K562 (cell line): ENCODE results near the gene FBXW8. TPM values are rescaled to one million over a fixed set of nuclear protein-coding genes. Genes with fewer than 3 reads are reported as not detected.

Source experiments
- ATAC-seq: fragments of 200-7000 bp; cut with Tn5 transposase; 3 replicates; pipeline ENCODE4 v1.9.1; 2020; ENCODE audit warnings: moderate library complexity
- BruUV-seq: library from RNA; stranded (reverse); fragments of 400-500 nt; replicated peaks from 2 replicates; lab custom pipeline; 2021; lab: Mats Ljungman, UMichigan
- CTCF ChIA-PET: fragments of 300-600 bp; formaldehyde crosslinking; extraction: SDS; loops from one replicate; lab custom pipeline; 2021; ENCODE audit warnings: low intra/inter-chr PET ratio; lab: Yijun Ruan, JAX
- POLR2A ChIA-PET: fragments of 300-600, 350-650 bp; sonication (Branson Sonifier 250); formaldehyde crosslinking; extraction: SDS; loops from one replicate; lab custom pipeline; 2021; ENCODE audit warnings: antibody characterized with exemption, inconsistent platforms; lab: Yijun Ruan, JAX
- DNase-seq, 4 experiments: peaks; one replicate each; pipeline versions ENCODE4 v3.0.0 to v3.0.0-alpha.2; 2011 to 2018; ENCODE audit warnings: low spot score in 3 of 4, mixed read lengths in 3 of 4; ENCODE audit errors: extremely low read depth in 1 of 4
- FAIRE-seq: peaks from 2 replicates; lab custom pipeline; 2011; peaks lifted over from hg19 to GRCh38; lab: Jason Lieb, UNC
- H2AFZ ChIP-seq: 2 replicates; pipeline ENCODE4 v1.6.0; 2011; ENCODE audit warnings: low read depth, low read length, control low read depth, inconsistent platforms
- H3K27ac ChIP-seq: fragments of 200-600 bp; 3 replicates; pipeline ENCODE4 v1.8.0; 2011; ENCODE audit warnings: low read depth, mild to moderate bottlenecking, control low read depth, inconsistent platforms, low read length, moderate library complexity, mixed read lengths; ENCODE audit errors: extremely low read depth
- H3K27me3 ChIP-seq, 2 experiments: fragments of 300-600 bp in 1 of 2; 2 replicates in 1 of 2; 3 replicates in 1 of 2; pipeline versions ENCODE4 v1.6.0 to v1.8.0; 2011; ENCODE audit warnings: inconsistent platforms in 2 of 2, low read length in 2 of 2, mild to moderate bottlenecking in 1 of 2, mixed read lengths in 1 of 2, moderate library complexity in 1 of 2; ENCODE audit not compliant: control insufficient read depth in 2 of 2, insufficient read depth in 2 of 2
- H3K36me3 ChIP-seq: fragments of 300-600 bp; 3 replicates; pipeline ENCODE4 v1.8.0; 2011; ENCODE audit warnings: mild to moderate bottlenecking, low read length, inconsistent platforms; ENCODE audit not compliant: control insufficient read depth, insufficient read depth
- H3K4me1 ChIP-seq, 2 experiments: fragments of 200-600 bp in 1 of 2; replicated peaks in 1 of 2; 2 replicates in 1 of 2; 3 replicates in 1 of 2; pipeline versions ENCODE4 v1.5.1 to v1.8.0; 2011; ENCODE audit warnings: inconsistent platforms in 2 of 2, low read length in 2 of 2, mild to moderate bottlenecking in 1 of 2, mixed read lengths in 1 of 2, moderate library complexity in 1 of 2; ENCODE audit not compliant: control insufficient read depth in 2 of 2, insufficient read depth in 2 of 2
- H3K4me2 ChIP-seq: 2 replicates; pipeline ENCODE4 v1.6.1; 2011; ENCODE audit warnings: low read length, control low read depth, inconsistent platforms, mixed read lengths; ENCODE audit not compliant: insufficient read depth
- H3K4me3 ChIP-seq: fragments of 200-600 bp; sonication (generic), shearing (Covaris generic); 2 replicates; pipeline ENCODE4 v1.5.1; 2016; ENCODE audit warnings: control low read depth, inconsistent platforms
- H3K79me2 ChIP-seq: fragments of 200-600 bp; 3 replicates; pipeline ENCODE4 v1.8.0; 2011; ENCODE audit warnings: low read length, inconsistent platforms; ENCODE audit not compliant: control insufficient read depth, insufficient read depth
- H3K9ac ChIP-seq, 2 experiments: 2 replicates each; pipeline versions ENCODE4 v1.6.0 to v1.6.1; 2011; ENCODE audit warnings: low read depth in 2 of 2, low read length in 2 of 2, control low read depth in 1 of 2, inconsistent platforms in 1 of 2, mild to moderate bottlenecking in 1 of 2, mixed read lengths in 1 of 2; ENCODE audit not compliant: insufficient read depth in 1 of 2
- H3K9me1 ChIP-seq: one replicate; pipeline ENCODE4 v1.6.0; 2011; ENCODE audit warnings: inconsistent platforms, mild to moderate bottlenecking, low read length, moderate library complexity; ENCODE audit not compliant: control insufficient read depth, insufficient read depth
- H3K9me3 ChIP-seq: replicated peaks from 2 replicates; pipeline ENCODE4 v1.5.1; 2011; ENCODE audit warnings: low read depth, low read length, inconsistent platforms; ENCODE audit not compliant: control insufficient read depth, insufficient read depth
- H4K20me1 ChIP-seq: replicated peaks from 2 replicates; pipeline ENCODE4 v1.6.1; 2011; ENCODE audit warnings: low read length, inconsistent platforms, mixed read lengths; ENCODE audit not compliant: control insufficient read depth, insufficient read depth
- ARNT ChIP-seq, 2 experiments: fragments of 450-650 bp; IDR thresholded peaks; 2 replicates each; pipeline ENCODE4 v1.6.1; 2016; ENCODE audit warnings: mild to moderate bottlenecking in 1 of 2
- BCL6 ChIP-seq: fragments of 250-450 bp; sonication (Bioruptor Pico); IDR thresholded peaks from 2 replicates; pipeline ENCODE4 v1.4.0; 2020
- C11orf30 ChIP-seq: fragments of 450-650 bp; IDR thresholded peaks from 2 replicates; pipeline ENCODE4 v1.6.1; 2016; ENCODE audit warnings: low read depth, mild to moderate bottlenecking
- CREM ChIP-seq: IDR thresholded peaks from 2 replicates; pipeline ENCODE4 v1.6.1; 2014; ENCODE audit warnings: antibody characterized with exemption, low read depth
- E4F1 ChIP-seq: fragments of 250-450 bp; sonication (Bioruptor Pico); IDR thresholded peaks from 2 replicates; pipeline ENCODE4 v1.5.0; 2021; ENCODE audit warnings: mild to moderate bottlenecking, borderline replicate concordance
- HCFC1 ChIP-seq: IDR thresholded peaks from 2 replicates; pipeline ENCODE4 v1.6.1; 2012; ENCODE audit warnings: low read depth, low read length, improper control_type of control experiment
- MYC ChIP-seq, 2 experiments: fragments of 250-450 bp in 1 of 2; sonication (Bioruptor Pico) in 1 of 2; IDR thresholded peaks; 2 replicates each; pipeline versions ENCODE4 v1.5.1 to v1.6.1; 2012 to 2021; ENCODE audit warnings: low read depth in 2 of 2, borderline replicate concordance in 1 of 2, improper control_type of control experiment in 1 of 2, low read length in 1 of 2, mild to moderate bottlenecking in 1 of 2, moderate library complexity in 1 of 2
- NFE2 ChIP-seq: IDR thresholded peaks from 2 replicates; pipeline ENCODE4 v1.6.1; 2014; ENCODE audit warnings: antibody characterized with exemption, low read depth
- NR2C1 ChIP-seq, 2 experiments: fragments of 450-650 bp; IDR thresholded peaks; 2 replicates each; pipeline ENCODE4 v1.6.1; 2017; ENCODE audit warnings: mild to moderate bottlenecking in 2 of 2, antibody characterized with exemption in 1 of 2, inconsistent platforms in 1 of 2, missing compliant biosample characterization in 1 of 2, missing genetic modification characterization in 1 of 2
- PHF21A ChIP-seq: fragments of 450-650 bp; IDR thresholded peaks from 2 replicates; pipeline ENCODE4 v1.6.1; 2017; ENCODE audit warnings: low read depth, borderline replicate concordance
- TFE3 ChIP-seq: fragments of 450-650 bp; formaldehyde crosslinking; IDR thresholded peaks from 2 replicates; pipeline ENCODE4 v1.4.0; 2020; ENCODE audit warnings: mild to moderate bottlenecking, mixed read lengths
- USF1 ChIP-seq: sonication (generic); formaldehyde crosslinking; IDR thresholded peaks from 2 replicates; pipeline ENCODE4 v1.9.0; 2022; ENCODE audit warnings: mild to moderate bottlenecking, missing genetic modification reagents
- ZNF143 ChIP-seq: sonication (generic); formaldehyde crosslinking; IDR thresholded peaks from 2 replicates; pipeline ENCODE4 v1.9.0; 2022; ENCODE audit warnings: mild to moderate bottlenecking, missing genetic modification reagents
- ZNF232 ChIP-seq: sonication (generic); formaldehyde crosslinking; IDR thresholded peaks from 2 replicates; pipeline ENCODE4 v1.8.0; 2022; ENCODE audit warnings: mild to moderate bottlenecking, missing genetic modification reagents
- ZNF263 ChIP-seq: sonication (generic); formaldehyde crosslinking; IDR thresholded peaks from 2 replicates; pipeline ENCODE4 v1.8.0; 2022; ENCODE audit warnings: mild to moderate bottlenecking, missing genetic modification reagents, borderline replicate concordance
- ZNF3 ChIP-seq: fragments of 250-450 bp; sonication (Bioruptor Pico); IDR thresholded peaks from 2 replicates; pipeline ENCODE4 v1.5.0; 2021; ENCODE audit warnings: mild to moderate bottlenecking, moderate library complexity
- ZNF316 ChIP-seq: fragments of 450-650 bp; IDR thresholded peaks from 2 replicates; pipeline ENCODE4 v1.6.1; 2016
- WGBS: fragments of 100-300 bp; shearing (Covaris generic); methylation state at CpG from one replicate; pipeline ENCODE4 v1.1.6; 2016; ENCODE audit warnings: low coverage, mixed read lengths; ENCODE audit not compliant: insufficient coverage; ENCODE audit errors: missing lambda C conversion rate; 5-methylcytosine and 5-hydroxymethylcytosine counted together
- in situ Hi-C: fragments of 300-500 bp; cut with MboI; formaldehyde crosslinking; loops from 4 replicates; pipeline ENCODE4 v1.15.0; 2018; ENCODE audit warnings: inconsistent platforms, mixed read lengths
- intact Hi-C: fragments of 100-400 bp; cut with micrococcal nuclease; formaldehyde crosslinking; loops from 2 replicates; pipeline ENCODE4 v1.14.2; 2022
- polyA plus RNA-seq, 8 experiments: library from polyadenylated mRNA; depleted of rRNA in 4 of 8; stranded (reverse) in 5 of 8; unstranded in 3 of 8; fragments of >200 nt; fragmentation: Nextera tagmentation in 2 of 8; fragmentation: Illumina TruSeq in 1 of 8; extraction: Ambion mirVana in 2 of 8; extraction: Trizol in 1 of 8; gene quantifications; 2 replicates each; pipeline versions ENCODE4 v1.2.1 to v1.2.3, GENCODE V29; 2011 to 2014; ENCODE audit warnings: inconsistent platforms in 1 of 8, missing spikeins in 1 of 8
- total RNA-seq, 7 experiments: library from RNA; depleted of rRNA in 6 of 7; stranded (reverse); fragments of >200 nt in 6 of 7; fragmentation: Illumina TruSeq in 2 of 7; extraction: Trizol in 2 of 7; gene quantifications; 2 replicates each; pipeline versions ENCODE4 v1.2.1 to v1.2.3, GENCODE V29; 2011 to 2021; ENCODE audit warnings: low replicate concordance in 1 of 7

FBXW8 gene
- total and polyA plus RNA-seq, 9 of the 15 experiments (the other 6 are each of a cell fraction or from before 2014, with no cell fraction given) = 0.58 to 8.3 (median 4.4) TPM

- peak overlapping the region; percentile 57 for H3K4me2 ChIP-seq
- H4K20me1 ChIP-seq = no peaks in the 10 kb centered on the region
- peak in 1 of 4 experiments; percentile 45 for DNase-seq
- CTCF ChIA-PET = no interaction called here
- no peaks in the 10 kb centered on the region for H3K9me1 ChIP-seq
- in situ Hi-C loops = no loop called here
- intact Hi-C loops = no loop called here
- POLR2A ChIA-PET = interaction anchor here (0.6 to 1.4 kb wide), 6 partner anchors 11 to 219 kb away, joined by 3 to 7 read pairs (median 3); no protein-coding TSS in a partner anchor
- H3K79me2 ChIP-seq = no peaks in the 10 kb centered on the region
- H3K9me3 ChIP-seq = no peaks in the 10 kb centered on the region
- peak; percentile 93 for ATAC-seq
- H3K27ac ChIP-seq = no peak overlapping the region
- H3K4me1 ChIP-seq = peaks cover 0 to 6% of the 10 kb centered on the region in 2 experiments; a peak in 2 of 5 replicates
- 10% methylated on average over 12 of the region's 12 CpGs for WGBS
- H3K9ac ChIP-seq = no peak overlapping the region
- no TSS peak for BruUV-seq
- peak overlapping the region; percentile 69 for H2AFZ ChIP-seq
- no peaks in the 10 kb centered on the region for H3K36me3 ChIP-seq
- peak; percentile 87 for FAIRE-seq
- 0 out of 2 replicates have a peak overlapping the region, but pooled peaks have one; percentile 10 for H3K4me3 ChIP-seq
- peaks cover 10 to 12% of the 10 kb centered on the region in 2 experiments; a peak in 4 of 5 replicates for H3K27me3 ChIP-seq
- TF ChIP-seq C11orf30 = peak; percentile 58
- no peak for TF ChIP-seq ZNF263 (CRISPR knock-in tag)
- no peak for TF ChIP-seq ZNF3
- peak; percentile 85 for TF ChIP-seq ZNF143
- TF ChIP-seq TFE3 = peak; percentile 1; the same call in 1 of the 2 replicates
- peak; percentile 64 for TF ChIP-seq NFE2
- TF ChIP-seq ARNT (IDR thresholded peaks at IDR 0.05) = 0 out of 4 replicates have a peak, but pooled peaks of 1 of the 2 experiments have one; percentile 40
- TF ChIP-seq HCFC1 = peak; percentile 90
- TF ChIP-seq PHF21A = no peak
- TF ChIP-seq CREM = peak; percentile 65
- peak; percentile 35; the same call in 1 of the 2 replicates for TF ChIP-seq MYC (IDR thresholded peaks at IDR 0.05; ENCODE audit: low read depth, low read length)
- TF ChIP-seq MYC (CRISPR knock-in tag; IDR thresholded peaks at IDR 0.05; ENCODE audit: borderline replicate concordance, low read depth) = no peak
- no peak for TF ChIP-seq NR2C1 (IDR thresholded peaks at IDR 0.05)
- peak; percentile 25; the same call in 1 of the 2 replicates for TF ChIP-seq NR2C1 (tag; IDR thresholded peaks at IDR 0.05)
- peak; percentile 90 for TF ChIP-seq USF1 (CRISPR knock-in tag)
- TF ChIP-seq BCL6 (CRISPR knock-in tag) = no peak
- TF ChIP-seq ZNF316 = peak; percentile 52; the same call in 1 of the 2 replicates
- no peak for TF ChIP-seq E4F1 (CRISPR knock-in tag)
- TF ChIP-seq ZNF232 (CRISPR knock-in tag) = 0 out of 2 replicates have a peak, but pooled peaks have one; percentile 69
Observed at GRCh38 chr12:116892349-116893140, 18.2 kb upstream of the FBXW8 start.
